NCI-H526 (cell line): ENCODE data around the gene CCDC12.
A peak's percentile ranks its signal among the peaks of the same experiment; 100 is the strongest.

Source experiments
- DNase-seq, 2 experiments: peaks; one replicate each; lab custom pipeline; 2025; lab: John Stamatoyannopoulos, UW

The CCDC12 gene

GRCh38 chr3:46976326-46977190 is at the start of gene CCDC12:
CCDC12 (minus strand) TSS chr3:46976745; CDS start chr3:46976732, 13 bp downstream.
- peak; percentile 97 for DNase-seq

GRCh38 chr3:47024932-47025331 is 48.4 kb upstream of the CCDC12 start:
- no peak for DNase-seq

GRCh38 chr3:47022641-47023071 is 46.1 kb upstream of the CCDC12 start:
- DNase-seq: no peak

GRCh38 chr3:47020311-47020710 is 43.8 kb upstream of the CCDC12 start:
- DNase-seq: no peak

GRCh38 chr3:47019201-47019600 is 42.7 kb upstream of the CCDC12 start:
- DNase-seq: no peak

GRCh38 chr3:47018269-47018611 is 41.7 kb upstream of the CCDC12 start:
- no peak for DNase-seq

- DNase-seq: no peak
Measured at GRCh38 chr3:47017504-47018268, 41.1 kb upstream of the CCDC12 start.

GRCh38 chr3:47016934-47017435 is 40.4 kb upstream of the CCDC12 start:
- no peak for DNase-seq

GRCh38 chr3:47016086-47016933 is 39.8 kb upstream of the CCDC12 start:
- no peak for DNase-seq

- no peak for DNase-seq
Measured at GRCh38 chr3:47015151-47015550, 38.6 kb upstream of the CCDC12 start.

- DNase-seq: no peak
Measured at GRCh38 chr3:47014036-47014435, 37.5 kb upstream of the CCDC12 start.

- DNase-seq: no peak
Measured at GRCh38 chr3:47013231-47013630, 36.7 kb upstream of the CCDC12 start.

- no peak for DNase-seq
Measured at GRCh38 chr3:47012342-47013230, 36.0 kb upstream of the CCDC12 start.

GRCh38 chr3:47011371-47011770 is 34.8 kb upstream of the CCDC12 start:
- no peak for DNase-seq

GRCh38 chr3:47010910-47011309 is 34.4 kb upstream of the CCDC12 start:
- no peak for DNase-seq

GRCh38 chr3:47010111-47010712 is 33.7 kb upstream of the CCDC12 start:
- no peak for DNase-seq

GRCh38 chr3:47009225-47010110 is 32.9 kb upstream of the CCDC12 start:
- DNase-seq: no peak

- no peak for DNase-seq
Measured at GRCh38 chr3:47008851-47009224, 32.3 kb upstream of the CCDC12 start.

- no peak for DNase-seq
Measured at GRCh38 chr3:47008234-47008796, 31.8 kb upstream of the CCDC12 start.
